Measurements from ENCODE around the gene CBX5. TPM values are rescaled to one million over a fixed set of nuclear protein-coding genes. Genes with fewer than 3 reads are reported as not detected.
A peak's percentile ranks its signal among the peaks of the same experiment; 100 is the strongest.

Gene CBX5
- total and polyA plus RNA-seq, 10 of the 15 experiments (the other 5 are each of a cell fraction or from before 2014, with no cell fraction given), result 46.7 to 138 (median 74.6) TPM

DNA sequence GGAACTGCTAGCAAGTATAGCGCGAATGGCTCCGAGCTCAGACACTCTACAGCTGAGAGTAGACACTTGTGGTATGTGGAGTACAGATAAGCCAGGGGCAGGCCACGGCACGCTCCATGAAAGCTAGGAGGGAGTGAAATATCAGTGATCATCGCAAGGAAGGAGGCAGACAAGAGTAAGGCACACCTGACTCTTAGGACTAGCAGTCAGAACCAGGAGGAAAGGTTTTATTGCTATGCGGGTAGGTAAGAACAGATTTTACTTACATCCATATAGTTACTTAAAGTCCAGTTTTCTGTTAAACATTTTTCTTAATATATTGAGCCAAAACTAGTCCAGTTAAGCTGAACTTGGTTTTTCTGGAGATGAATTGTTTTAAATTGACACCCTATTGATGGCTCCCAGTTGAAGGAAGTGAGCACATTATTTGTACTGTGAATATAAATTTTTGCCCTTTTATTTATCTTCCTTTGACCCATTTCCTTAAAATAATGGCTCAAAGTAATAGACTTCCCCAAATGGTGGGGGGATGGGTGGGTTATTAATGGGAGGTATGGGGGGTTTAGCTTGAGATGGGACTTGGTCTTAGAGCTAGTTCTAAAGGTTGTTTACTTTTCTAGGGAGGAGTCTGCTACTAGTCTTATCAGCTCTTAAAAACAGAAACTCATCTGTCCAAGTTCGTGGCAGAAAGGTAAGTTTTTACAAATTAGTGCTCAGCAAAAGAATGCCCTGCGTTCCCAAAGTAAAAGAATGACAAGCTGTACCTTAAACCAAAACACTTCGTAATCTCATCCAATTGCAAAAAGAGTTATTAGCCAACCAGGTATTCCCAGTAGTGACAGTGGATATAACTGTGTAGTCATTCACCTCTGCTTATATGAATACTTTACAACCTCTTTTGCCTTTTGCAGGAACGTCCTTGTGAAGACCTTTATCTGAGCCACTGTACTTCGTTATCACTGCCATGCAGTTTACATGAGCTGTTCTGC lies 6.4 kb upstream of the CBX5 start (continued):
- TF ChIP-seq, protein P1, sequence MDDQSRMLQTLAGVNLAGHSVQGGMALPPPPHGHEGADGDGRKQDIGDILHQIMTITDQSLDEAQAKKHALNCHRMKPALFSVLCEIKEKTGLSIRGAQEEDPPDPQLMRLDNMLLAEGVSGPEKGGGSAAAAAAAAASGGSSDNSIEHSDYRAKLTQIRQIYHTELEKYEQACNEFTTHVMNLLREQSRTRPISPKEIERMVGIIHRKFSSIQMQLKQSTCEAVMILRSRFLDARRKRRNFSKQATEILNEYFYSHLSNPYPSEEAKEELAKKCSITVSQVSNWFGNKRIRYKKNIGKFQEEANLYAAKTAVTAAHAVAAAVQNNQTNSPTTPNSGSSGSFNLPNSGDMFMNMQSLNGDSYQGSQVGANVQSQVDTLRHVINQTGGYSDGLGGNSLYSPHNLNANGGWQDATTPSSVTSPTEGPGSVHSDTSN (IDR thresholded peaks at IDR 0.05; ENCODE audit: insufficient replicate concordance, low read depth, low read length), result no peak
- TF ChIP-seq HDAC2 (IDR thresholded peaks at IDR 0.05) (no peak), ZNF217 (IDR thresholded peaks at IDR 0.05) (no peak), SRF (IDR thresholded peaks at IDR 0.05; ENCODE audit: low read depth in 2 of 2, low read length in 2 of 2) (no peak), JUND (IDR thresholded peaks at IDR 0.05; ENCODE audit: low read depth, low read length) (no peak), ZZZ3 (IDR thresholded peaks at IDR 0.05; ENCODE audit: control insufficient read depth, insufficient read length, low read depth) (no peak), RUNX3 (IDR thresholded peaks at IDR 0.05; ENCODE audit: low read length) (peak; percentile 16)
- TF ChIP-seq, protein P2, sequence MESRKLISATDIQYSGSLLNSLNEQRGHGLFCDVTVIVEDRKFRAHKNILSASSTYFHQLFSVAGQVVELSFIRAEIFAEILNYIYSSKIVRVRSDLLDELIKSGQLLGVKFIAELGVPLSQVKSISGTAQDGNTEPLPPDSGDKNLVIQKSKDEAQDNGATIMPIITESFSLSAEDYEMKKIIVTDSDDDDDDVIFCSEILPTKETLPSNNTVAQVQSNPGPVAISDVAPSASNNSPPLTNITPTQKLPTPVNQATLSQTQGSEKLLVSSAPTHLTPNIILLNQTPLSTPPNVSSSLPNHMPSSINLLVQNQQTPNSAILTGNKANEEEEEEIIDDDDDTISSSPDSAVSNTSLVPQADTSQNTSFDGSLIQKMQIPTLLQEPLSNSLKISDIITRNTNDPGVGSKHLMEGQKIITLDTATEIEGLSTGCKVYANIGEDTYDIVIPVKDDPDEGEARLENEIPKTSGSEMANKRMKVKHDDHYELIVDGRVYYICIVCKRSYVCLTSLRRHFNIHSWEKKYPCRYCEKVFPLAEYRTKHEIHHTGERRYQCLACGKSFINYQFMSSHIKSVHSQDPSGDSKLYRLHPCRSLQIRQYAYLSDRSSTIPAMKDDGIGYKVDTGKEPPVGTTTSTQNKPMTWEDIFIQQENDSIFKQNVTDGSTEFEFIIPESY (IDR thresholded peaks at IDR 0.05), result no peak

All from GM12878 (cell line).